HG03097 (cell line): ENCODE measurements around the gene PPP1R37.

ENCODE experiments used
- ATAC-seq: cut with Tn5 transposase; IDR thresholded peaks from one replicate; pipeline ENCODE4 v1.9.1; 2021; ENCODE audit not compliant: unreplicated experiment, low FRiP score

The PPP1R37 gene

DNA sequence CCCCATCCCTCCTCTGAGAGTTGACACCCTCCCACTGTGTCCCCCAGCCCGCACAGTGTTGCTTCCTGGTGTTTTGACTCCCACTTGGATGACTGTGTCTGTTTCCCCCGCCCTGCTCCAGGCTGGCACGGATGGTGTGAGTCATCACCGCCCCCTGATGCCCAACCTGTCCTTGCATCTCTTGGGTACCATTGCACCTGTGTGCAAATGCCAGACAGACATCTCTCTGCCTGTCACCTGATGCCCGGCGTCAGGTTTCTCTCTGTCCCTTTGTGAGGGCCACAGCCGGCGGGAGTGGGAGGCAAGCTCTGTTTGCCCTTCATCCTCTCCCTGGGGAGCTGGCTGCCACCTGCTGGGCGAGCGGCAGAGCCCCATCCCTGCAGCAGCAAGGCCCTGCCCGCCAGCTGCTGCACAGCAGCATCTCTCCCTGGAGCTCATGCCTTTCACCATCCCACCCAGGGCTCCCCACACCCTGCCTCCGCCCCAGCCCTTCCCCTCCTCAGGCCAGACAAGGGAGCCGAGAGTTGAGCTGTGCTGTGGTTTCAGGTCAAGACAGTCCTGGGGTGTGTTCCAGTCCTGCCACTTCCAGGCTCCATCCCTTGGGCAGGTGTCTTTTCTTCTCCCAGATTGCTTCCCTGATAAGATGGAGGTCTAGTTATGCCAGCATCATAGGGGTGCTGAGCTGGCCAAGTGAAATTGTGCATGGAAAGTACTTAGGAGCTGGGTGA is 38.1 kb downstream of the PPP1R37 start:
- no peak for ATAC-seq

DNA sequence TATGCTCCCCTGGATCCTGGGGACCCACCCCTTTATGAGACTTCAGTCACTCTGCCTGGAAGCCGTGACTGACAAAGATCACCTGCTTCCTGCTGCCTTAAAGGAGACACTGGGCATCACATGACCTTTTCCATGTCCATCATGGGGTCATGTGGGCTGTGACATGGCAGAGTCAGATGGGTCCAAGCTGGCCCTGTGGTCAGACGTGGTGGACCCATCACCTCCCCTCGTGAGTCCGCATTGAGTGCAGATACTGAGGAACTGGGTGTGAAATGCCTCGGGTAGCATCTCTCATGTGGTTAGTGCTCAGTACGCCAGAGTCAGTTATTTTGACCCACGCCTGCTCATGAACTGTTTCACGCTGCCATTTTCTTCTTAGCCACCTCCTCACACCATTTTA is 40.7 kb downstream of the PPP1R37 start:
- ATAC-seq, result no peak

DNA sequence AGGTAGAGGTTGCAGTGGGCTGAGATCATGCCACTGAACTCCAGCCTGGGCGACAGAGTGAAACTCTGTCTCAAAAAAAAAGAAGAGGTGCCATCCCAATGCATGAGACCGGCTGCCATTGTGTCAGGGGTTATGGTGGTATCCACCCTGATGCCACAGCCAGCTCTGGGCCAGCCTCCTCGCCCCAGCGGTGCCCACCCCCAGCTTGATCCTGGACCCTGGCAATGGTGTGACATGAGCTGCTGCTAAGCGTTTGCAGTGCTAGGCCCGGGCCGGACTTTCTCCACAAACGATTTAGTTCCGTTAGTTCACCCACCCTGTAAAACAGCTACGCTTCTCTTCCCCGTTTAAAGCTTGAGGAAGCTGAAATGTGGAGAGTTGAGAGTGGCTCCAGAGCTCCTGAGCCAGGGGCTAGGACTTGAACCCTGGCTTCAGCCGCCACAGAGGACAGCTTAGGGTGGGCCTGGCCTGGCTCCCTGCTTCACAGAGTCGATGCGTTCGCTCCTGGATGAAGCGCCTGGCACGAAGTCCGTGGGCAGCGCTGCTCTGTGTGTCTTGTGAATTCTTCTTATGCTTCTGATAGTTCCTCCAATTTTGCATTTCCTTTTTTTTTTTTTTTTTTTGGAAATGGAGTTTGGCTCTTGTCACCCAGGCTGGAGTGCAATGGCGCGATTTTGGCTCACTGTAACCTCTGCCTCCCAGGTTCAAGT is 42.4 kb downstream of the PPP1R37 start:
- no peak for ATAC-seq

DNA sequence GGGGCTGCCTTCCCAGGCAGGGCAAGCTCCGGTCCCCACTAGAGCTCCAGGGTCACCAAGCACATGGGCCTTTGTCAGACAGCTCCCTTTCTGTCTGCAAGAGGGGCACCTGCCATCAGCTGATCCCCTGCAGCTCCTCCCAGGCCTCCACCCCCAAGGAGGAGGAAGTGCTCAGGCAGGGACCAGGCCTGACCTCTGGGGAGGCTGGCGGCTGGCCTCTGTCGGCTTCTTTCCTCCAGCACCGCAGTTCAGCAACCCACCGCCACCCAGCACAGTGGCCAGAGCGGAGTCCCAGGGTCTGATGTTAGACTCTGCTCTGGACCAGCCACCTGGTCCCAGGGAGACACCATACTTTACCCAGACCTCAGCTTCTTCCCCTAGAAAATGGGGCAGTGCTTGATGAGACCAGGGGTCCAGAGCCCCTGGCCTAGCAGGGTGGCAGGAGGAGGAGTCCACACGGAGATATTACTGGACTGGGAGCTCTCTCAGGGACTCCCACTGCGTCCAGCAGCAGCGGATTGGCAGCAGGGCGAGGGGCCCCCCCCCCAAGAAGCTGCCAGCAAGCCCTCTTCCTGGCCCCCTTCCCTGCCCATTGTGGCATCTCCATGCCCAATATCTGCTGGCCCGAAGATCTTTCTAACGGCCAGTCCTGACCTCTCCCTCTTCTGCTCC is 43.7 kb downstream of the PPP1R37 start:
- ATAC-seq, result no peak

DNA sequence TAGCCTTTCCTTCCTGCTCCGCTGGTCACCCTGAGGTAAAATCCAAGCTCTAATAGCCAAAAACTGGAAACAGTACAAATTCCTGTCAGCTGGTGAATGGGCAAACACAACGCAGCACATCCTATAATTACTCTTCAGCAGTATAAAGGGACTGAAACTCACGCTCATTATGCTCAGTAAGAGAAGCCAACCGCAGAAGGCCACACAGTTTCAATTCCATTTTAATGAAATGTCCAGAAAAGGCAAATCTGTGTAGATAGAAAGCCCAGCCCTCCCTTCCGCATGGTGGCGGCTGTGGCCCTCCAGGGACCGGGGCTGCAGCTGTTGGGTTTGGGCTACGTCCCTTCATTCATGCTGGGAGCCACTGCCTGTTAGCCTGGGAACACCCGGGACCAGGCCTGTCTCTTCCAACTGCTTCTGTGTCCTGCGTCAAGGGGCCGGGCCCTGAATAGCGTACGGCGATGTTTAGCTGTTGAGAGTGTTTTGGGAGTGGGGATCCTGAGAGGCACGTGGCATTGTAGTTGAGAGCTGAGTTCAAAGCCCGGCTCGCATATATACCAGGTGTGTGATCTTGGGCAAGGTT is 44.3 kb downstream of the PPP1R37 start:
- no peak for ATAC-seq

DNA sequence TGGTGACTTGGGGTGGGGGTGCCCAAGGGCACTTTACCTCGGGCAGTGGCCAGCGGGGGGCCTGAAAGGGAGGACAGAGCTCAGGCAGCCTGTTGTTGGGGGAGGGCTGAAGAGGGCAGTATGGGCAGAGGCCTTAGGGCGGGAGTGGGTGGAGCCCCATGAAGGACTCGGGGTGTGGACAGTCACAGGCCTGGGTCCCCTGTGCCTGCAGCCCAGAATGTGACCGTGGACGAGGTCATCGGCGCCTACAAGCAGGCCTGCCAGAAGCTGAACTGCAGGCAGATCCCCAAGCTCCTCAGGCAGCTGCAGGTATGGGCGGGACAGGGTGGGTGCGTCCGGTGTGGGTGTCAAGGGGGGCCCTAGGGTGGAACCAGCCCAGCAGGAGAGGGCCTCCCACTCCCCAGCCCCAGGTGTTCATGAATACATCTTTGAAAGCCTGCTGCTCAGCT is 45.3 kb downstream of the PPP1R37 start:
- ATAC-seq, result no peak

DNA sequence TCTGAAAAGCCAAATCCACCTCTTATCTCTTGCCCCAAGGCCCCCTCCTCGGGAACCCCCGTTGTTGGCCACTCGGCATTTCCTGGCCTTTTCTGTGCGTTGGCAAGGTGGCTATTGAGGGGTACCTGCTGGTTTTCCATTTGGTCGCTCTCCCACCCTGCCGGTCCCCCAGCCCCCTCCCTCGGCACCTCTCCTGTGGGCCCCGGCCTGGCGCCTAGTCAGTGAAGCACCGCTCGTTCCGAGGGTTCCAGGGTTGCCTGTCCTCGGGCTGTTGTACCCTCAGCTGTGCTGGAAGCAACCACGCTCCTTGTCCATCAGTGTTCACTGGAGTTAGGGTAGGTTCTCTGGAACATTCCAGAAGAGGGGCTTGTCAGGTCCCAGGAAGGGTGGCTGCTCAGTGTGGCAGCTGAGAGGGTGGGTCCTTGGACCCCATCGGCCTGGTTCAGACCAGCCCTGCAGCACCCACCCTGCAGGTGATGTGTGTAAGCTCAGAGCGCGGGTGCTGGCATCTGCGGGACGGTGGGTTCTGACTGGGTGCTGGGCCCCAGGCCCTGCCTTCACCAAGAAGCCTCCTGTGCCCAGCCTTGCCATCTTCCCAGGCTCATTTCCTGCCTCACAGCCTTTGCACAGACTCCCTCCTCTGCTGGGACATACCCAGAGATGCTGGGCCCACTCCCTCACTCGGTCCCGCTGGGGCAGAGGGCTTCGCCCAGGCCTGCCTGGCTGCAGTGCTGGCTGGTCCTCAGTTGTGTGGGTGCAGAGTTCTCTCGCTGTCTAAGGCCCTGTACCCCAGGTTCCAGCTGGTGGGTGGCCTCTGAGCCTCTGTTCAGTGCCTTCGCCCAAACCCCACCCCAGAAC is 46.5 kb downstream of the PPP1R37 start:
- no peak for ATAC-seq

DNA sequence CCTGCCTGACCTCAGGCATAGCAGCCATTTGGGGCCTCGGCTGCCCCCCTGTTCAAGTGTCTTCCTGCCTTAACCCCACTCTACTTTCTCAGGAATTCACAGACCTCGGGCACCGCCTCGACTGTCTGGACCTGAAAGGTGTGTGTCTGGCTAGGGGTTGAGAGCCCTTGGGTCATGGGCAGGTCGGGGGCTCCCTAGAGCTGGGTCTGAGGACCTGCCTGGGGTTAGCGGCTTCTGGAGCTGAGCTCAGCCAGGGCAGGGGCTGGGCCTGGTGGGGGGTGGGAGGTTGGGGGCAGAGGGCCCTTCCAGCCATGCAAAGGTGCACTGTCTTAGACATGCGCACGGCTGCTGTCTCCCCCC is 47.1 kb downstream of the PPP1R37 start:
- ATAC-seq, result no peak

DNA sequence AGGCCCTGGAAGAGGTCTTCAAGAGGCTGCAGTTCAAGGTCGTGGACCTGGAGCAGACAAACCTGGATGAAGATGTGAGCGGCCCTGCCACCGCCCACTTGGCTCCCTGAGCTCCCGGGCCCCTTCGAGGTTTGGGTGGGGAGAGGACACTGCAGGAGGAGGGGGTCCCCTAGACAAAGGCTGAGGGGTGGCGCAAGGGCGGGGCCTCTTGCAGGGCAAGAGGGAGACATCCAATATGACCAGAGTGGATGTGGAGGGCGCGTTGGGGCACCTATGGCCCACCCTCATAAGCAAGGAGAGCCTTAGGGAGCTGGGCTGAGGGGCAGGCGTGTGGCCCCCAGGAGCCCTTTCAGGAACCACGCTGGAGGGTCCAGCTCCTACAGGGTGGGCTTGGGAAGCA is 47.6 kb downstream of the PPP1R37 start:
- no peak for ATAC-seq

DNA sequence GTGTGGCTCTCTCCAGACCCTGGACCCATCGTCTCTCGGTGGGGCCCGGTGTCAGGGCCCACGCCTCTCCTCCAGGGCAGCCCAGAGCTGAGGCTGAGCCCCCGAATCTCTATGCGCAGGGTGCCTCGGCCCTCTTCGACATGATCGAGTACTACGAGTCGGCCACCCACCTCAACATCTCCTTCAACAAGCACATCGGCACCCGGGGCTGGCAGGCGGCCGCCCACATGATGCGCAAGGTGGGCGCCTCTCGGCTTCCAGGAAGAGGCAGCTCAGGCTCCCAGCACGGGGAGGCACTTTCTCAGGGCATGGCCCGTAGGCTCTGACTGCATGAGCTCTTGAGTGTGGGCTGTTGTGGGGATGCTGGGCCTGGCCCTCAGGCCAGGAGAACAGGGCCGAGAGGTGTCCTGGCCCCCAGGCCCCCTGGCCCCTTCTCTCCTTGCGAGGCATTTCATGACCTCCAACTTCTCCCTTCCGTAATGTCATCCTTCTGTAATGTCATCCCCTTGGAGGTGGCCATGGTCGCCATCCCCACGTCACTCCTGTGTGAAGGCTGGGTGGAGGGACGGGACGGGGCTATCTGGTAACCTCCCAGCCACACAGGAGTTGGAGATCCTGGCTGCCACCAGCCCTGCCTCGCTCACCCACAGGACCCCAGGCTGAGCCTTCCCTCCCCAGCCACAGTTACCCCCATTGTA is 48.4 kb downstream of the PPP1R37 start:
- no peak for ATAC-seq

DNA sequence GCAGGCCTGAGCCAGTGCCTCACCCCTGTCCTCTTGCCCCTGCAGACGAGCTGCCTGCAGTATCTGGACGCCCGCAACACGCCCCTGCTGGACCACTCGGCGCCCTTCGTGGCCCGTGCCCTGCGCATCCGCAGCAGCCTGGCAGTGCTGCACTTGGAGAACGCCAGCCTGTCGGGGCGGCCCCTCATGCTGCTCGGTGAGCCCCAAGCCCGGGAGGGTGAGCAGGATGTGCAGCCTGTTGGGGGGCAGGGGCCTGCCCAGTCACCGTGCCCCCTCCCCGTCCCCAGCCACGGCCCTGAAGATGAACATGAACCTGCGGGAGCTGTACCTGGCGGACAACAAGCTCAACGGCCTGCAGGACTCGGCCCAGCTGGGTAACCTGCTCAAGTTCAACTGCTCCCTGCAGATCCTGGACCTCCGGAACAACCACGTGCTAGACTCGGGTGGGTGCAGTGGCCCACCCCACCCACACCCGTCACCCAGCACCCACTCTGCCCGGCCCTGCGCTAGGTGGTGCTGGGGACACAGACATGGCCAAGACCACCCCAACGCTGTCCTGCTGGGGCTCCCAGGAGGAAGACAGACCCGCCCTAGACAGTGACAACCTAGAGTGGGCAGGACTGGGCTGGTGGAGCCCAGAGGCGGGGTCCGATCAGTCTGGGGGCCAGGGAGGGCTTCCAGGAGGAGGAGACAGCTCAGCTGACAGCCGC is 49.2 kb downstream of the PPP1R37 start:
- ATAC-seq, result no peak

DNA sequence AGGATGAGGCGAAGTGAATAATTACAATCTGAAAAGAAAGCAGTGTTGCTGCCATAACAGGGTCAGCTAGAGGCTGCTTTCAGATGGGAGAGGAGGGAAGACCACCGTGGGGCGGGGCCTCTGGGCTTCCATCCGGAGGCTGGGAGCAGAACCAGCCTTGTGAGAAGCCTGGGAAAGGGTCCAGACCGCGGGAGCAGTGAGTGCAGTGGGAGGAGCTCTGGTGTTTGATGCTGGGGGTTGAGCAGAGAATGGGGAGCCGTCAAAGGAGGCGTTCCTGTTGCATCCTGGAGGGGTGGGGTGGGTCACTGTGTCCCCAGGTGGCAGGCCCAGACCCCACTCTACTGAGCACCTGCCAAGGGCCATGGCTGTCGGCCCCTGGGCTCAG is 49.7 kb downstream of the PPP1R37 start:
- ATAC-seq, result no peak

DNA sequence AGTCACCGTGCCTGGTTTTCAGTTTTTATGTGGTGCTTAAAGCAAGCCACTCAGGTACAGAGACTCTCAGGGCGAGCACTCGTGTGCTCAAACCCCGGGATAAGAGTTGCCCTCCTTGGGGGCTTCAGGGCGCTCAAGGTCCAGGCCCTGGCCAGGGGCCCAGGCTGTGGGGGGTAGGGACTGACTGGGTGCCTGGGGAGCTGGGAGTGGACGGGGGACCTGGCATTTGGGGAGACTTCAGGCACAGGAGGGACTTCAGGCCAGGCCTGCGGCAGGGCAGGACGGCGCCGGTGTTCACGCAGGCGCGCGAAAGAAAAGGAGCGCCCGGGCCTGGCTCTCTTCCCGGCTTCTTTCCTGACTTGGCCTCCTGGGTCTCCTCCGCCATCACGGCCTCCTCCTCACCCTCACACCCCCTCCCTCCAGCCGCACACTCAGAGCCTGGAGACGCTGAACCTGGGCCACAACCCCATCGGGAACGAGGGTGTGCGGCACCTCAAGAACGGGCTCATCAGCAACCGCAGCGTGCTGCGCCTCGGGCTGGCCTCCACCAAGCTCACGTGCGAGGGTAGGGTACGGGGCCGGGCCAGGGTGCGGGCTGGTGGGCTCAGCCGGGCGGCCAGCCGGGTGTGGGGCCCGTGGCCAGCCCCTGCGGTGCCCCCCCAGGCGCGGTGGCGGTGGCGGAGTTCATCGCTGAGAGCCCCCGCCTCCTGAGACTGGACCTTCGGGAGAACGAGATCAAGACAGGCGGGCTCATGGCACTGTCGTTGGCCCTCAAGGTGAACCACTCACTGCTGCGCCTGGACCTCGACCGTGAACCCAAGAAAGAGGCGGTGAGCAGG is 51.7 kb downstream of the PPP1R37 start:
- ATAC-seq, result no peak

DNA sequence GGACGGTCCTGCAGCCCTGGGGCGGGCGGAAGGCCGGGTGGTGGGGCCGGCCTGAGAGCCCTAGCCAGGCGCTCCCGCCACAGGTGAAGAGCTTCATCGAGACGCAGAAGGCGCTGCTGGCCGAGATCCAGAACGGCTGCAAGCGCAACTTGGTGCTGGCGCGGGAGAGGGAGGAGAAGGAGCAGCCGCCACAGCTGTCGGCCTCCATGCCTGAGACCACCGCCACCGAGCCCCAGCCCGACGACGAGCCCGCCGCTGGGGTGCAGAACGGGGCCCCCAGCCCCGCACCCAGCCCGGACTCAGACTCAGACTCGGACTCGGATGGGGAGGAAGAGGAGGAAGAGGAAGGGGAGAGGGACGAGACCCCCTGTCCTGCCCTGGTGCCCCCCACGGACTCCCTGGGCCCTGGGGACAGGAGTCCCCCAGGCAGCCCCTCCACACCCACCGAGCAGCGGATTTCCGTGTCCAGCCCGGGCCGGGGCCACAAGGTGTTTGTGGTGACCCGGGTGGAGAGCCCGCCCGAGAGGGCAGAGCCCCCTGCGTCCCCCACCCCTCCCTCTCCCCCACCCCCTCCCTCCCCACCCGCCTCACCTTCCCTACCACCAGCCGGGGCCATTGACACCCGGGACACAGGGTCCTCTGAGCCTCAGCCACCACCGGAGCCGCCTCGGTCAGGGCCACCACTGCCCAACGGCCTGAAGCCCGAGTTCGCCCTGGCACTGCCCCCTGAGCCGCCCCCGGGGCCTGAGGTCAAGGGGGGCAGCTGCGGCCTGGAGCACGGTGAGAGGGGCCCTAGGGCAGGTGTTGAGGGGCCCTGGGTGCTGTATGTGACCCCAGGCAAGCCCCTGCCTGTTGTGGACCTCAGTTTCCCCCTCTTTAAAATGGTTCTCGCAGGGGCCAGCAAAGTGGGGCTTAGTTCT is 52.6 kb downstream of the PPP1R37 start:
- ATAC-seq, result no peak

DNA sequence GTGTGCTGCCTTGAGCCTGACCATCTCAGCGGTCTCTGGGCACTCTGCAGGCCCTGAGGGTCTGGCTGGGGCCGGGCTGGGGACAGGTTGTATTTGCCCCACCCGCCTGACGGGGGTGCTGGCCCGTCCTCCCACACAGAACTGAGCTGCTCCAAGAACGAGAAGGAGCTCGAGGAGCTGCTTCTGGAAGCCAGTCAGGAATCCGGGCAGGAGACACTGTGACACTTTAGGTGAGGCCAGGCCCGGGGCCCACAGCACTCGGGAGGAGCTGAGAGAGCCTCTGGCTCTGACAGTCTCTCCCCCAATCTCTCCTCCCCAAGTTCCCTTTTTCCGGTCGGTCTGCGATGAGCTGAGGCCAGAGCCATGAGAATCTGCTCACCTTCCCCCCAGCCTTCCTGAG is 53.3 kb downstream of the PPP1R37 start:
- no peak for ATAC-seq

DNA sequence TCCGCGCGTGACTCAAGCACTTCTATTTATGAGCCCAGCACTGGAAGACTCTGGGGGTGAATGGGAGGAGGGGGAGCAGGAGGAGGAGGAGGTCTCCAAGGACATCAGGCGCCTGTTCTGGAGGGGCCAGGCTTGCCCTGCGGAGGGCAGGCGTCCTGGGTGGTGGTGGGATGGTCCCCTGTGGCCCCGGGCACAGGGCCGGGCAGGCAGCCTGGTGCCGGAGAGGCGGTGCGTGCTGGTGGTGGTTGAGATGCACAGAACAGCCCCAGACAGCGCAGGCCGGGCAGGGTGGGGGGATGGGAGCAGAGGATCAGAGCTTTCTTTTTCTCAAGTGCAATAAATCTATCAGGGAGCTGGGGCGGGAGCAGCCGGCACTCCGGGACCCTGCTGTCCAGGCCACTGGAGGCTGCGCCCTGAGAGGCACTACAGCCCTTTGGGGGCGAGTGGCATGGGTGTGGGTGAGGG is 53.8 kb downstream of the PPP1R37 start:
- ATAC-seq, result no peak
